Neural progenitor cell (in vitro differentiated cells): ENCODE data around the gene SRRM4. TPM values are rescaled to one million over a fixed set of nuclear protein-coding genes. Genes with fewer than 3 reads are reported as not detected.
A peak's percentile ranks its signal among the peaks of the same experiment; 100 is the strongest.

Experiments used
- DNase-seq: peaks from one replicate; pipeline ENCODE4 v3.0.0-alpha.2; 2016; ENCODE audit warnings: low spot score
- H2AFZ ChIP-seq: fragments of 200-600 bp; sonication (generic); replicated peaks from 2 replicates; pipeline ENCODE4 v1.6.1; 2016; ENCODE audit warnings: antibody characterized with exemption
- H3F3A ChIP-seq: fragments of 200-600 bp; sonication (generic); 2 replicates; pipeline ENCODE4 v1.6.1; 2016; ENCODE audit warnings: antibody characterized with exemption, low read depth
- H3K27ac ChIP-seq: fragments of 200-600 bp; sonication (generic); 2 replicates; pipeline ENCODE4 v1.5.1; 2016; ENCODE audit warnings: mild to moderate bottlenecking
- H3K27me3 ChIP-seq: fragments of 200-600 bp; sonication (generic); 2 replicates; pipeline ENCODE4 v1.6.1; 2016; ENCODE audit warnings: mild to moderate bottlenecking, moderate library complexity
- H3K36me3 ChIP-seq: fragments of 200-600 bp; sonication (generic); 2 replicates; pipeline ENCODE4 v1.5.1; 2016
- H3K4me1 ChIP-seq: fragments of 200-600 bp; sonication (generic); 2 replicates; pipeline ENCODE4 v1.6.1; 2016; ENCODE audit warnings: mixed run types
- H3K4me2 ChIP-seq: fragments of 200-600 bp; sonication (generic); 2 replicates; pipeline ENCODE4 v1.6.1; 2016
- H3K4me3 ChIP-seq: fragments of 200-600 bp; sonication (generic); 2 replicates; pipeline ENCODE4 v1.5.1; 2016
- H3K79me2 ChIP-seq: fragments of 200-600 bp; sonication (generic); 2 replicates; pipeline ENCODE4 v1.6.1; 2016; ENCODE audit warnings: low read depth
- H3K9ac ChIP-seq: fragments of 200-600 bp; sonication (generic); 2 replicates; pipeline ENCODE4 v1.6.1; 2016
- H3K9me3 ChIP-seq: fragments of 200-600 bp; sonication (generic); 2 replicates; pipeline ENCODE4 v1.5.1; 2016; ENCODE audit warnings: low read depth
- H4K20me1 ChIP-seq: fragments of 200-600 bp; sonication (generic); 2 replicates; pipeline ENCODE4 v1.6.1; 2016; ENCODE audit warnings: low read depth
- H3K27ac Mint-ChIP-seq: 3 replicates; pipeline ENCODE4 v1.8.0; 2021; ENCODE audit warnings: mixed read lengths
- H3K27me3 Mint-ChIP-seq: 2 replicates; pipeline ENCODE4 v1.8.0; 2022; ENCODE audit warnings: low read depth, mild to moderate bottlenecking, inconsistent platforms, moderate library complexity, mixed read lengths; ENCODE audit not compliant: insufficient read depth
- H3K36me3 Mint-ChIP-seq: 3 replicates; pipeline ENCODE4 v1.8.0; 2021; ENCODE audit warnings: mixed read lengths
- H3K4me1 Mint-ChIP-seq: 3 replicates; pipeline ENCODE4 v1.8.0; 2021; ENCODE audit warnings: mixed read lengths
- H3K4me3 Mint-ChIP-seq: 3 replicates; pipeline ENCODE4 v1.8.0; 2021; ENCODE audit warnings: mild to moderate bottlenecking, moderate library complexity, mixed read lengths
- H3K9me3 Mint-ChIP-seq: 3 replicates; pipeline ENCODE4 v1.8.0; 2020; ENCODE audit warnings: mixed read lengths
- CTCF ChIP-seq: fragments of 200-600 bp; sonication (generic); IDR thresholded peaks from 2 replicates; pipeline ENCODE4 v1.5.1; 2017; ENCODE audit warnings: antibody characterized with exemption, mild to moderate bottlenecking
- EZH2 ChIP-seq: fragments of 200-600 bp; sonication (generic); IDR thresholded peaks from 2 replicates; pipeline ENCODE4 v1.6.1; 2017; ENCODE audit warnings: antibody characterized with exemption, mild to moderate bottlenecking, moderate library complexity
- EZH2phosphoT487 ChIP-seq: fragments of 200-600 bp; sonication (generic); IDR thresholded peaks from 2 replicates; pipeline ENCODE4 v1.6.1; 2017; ENCODE audit warnings: antibody characterized with exemption
- total RNA-seq: library from RNA; depleted of rRNA; stranded (reverse); fragments of >200 nt; gene quantifications from 2 replicates; pipeline ENCODE4 v1.2.3, GENCODE V29; 2015; ENCODE audit warnings: low replicate concordance

SRRM4 gene
- total RNA-seq, 1 donor from 2014 or later, result 0.07 TPM

- Mint-ChIP-seq H3K4me1 (peaks cover 38% of the 10 kb centered on the region), H3K9me3 (no peaks in the 10 kb centered on the region), H3K4me3 (no peak overlapping the region), H3K27me3 (peaks cover 26% of the 10 kb centered on the region), H3K27ac (no peak overlapping the region), H3K36me3 (no peaks in the 10 kb centered on the region)
- Histone ChIP-seq H3K9me3 (no peaks in the 10 kb centered on the region), H3K36me3 (no peaks in the 10 kb centered on the region), H3K4me1 (peaks cover 21% of the 10 kb centered on the region), H3F3A (no peaks in the 10 kb centered on the region), H3K27me3 (peaks cover 20% of the 10 kb centered on the region), H4K20me1 (no peaks in the 10 kb centered on the region), H3K9ac (no peak overlapping the region), H2AFZ (no peak overlapping the region), H3K4me2 (no peak overlapping the region), H3K27ac (no peak overlapping the region), H3K4me3 (no peak overlapping the region), H3K79me2 (no peaks in the 10 kb centered on the region)
- no peak for DNase-seq
- TF ChIP-seq EZH2phosphoT487 (no peak), CTCF (no peak), EZH2 (no peak)
Measured at GRCh38 chr12:119175081-119175480, 193.7 kb downstream of the SRRM4 start.

GRCh38 chr12:119176267-119177055, 195.1 kb downstream of the SRRM4 start:
- Histone ChIP-seq H3F3A (no peaks in the 10 kb centered on the region), H3K27me3 (peaks cover 20% of the 10 kb centered on the region), H2AFZ (no peak overlapping the region), H3K4me1 (peaks cover 21% of the 10 kb centered on the region), H3K9me3 (no peaks in the 10 kb centered on the region), H3K36me3 (no peaks in the 10 kb centered on the region), H4K20me1 (no peaks in the 10 kb centered on the region), H3K4me2 (no peak overlapping the region), H3K27ac (no peak overlapping the region), H3K9ac (no peak overlapping the region), H3K79me2 (no peaks in the 10 kb centered on the region), H3K4me3 (no peak overlapping the region)
- Mint-ChIP-seq H3K9me3 (no peaks in the 10 kb centered on the region), H3K36me3 (no peaks in the 10 kb centered on the region), H3K27me3 (peaks cover 29% of the 10 kb centered on the region), H3K4me3 (no peak overlapping the region), H3K27ac (no peak overlapping the region), H3K4me1 (peaks cover 46% of the 10 kb centered on the region)
- DNase-seq, result peak; percentile 60
- TF ChIP-seq EZH2phosphoT487 (no peak), CTCF (no peak), EZH2 (no peak)

GRCh38 chr12:119177056-119177325, 195.7 kb downstream of the SRRM4 start:
- Histone ChIP-seq H3K36me3 (no peaks in the 10 kb centered on the region), H3K79me2 (no peaks in the 10 kb centered on the region), H3K4me3 (no peak overlapping the region), H3K4me1 (peaks cover 21% of the 10 kb centered on the region), H3K9ac (no peak overlapping the region), H3K9me3 (no peaks in the 10 kb centered on the region), H4K20me1 (no peaks in the 10 kb centered on the region), H3F3A (no peaks in the 10 kb centered on the region), H2AFZ (no peak overlapping the region), H3K27me3 (peaks cover 20% of the 10 kb centered on the region), H3K4me2 (no peak overlapping the region), H3K27ac (no peak overlapping the region)
- no peaks in the 10 kb centered on the region for H3K9me3 Mint-ChIP-seq
- no peak for DNase-seq
- H3K4me1 Mint-ChIP-seq, result peaks cover 46% of the 10 kb centered on the region
- H3K27ac Mint-ChIP-seq, result no peak overlapping the region
- no peaks in the 10 kb centered on the region for H3K36me3 Mint-ChIP-seq
- H3K4me3 Mint-ChIP-seq, result no peak overlapping the region
- TF ChIP-seq CTCF (no peak), EZH2 (no peak), EZH2phosphoT487 (no peak)
- peaks cover 29% of the 10 kb centered on the region for H3K27me3 Mint-ChIP-seq
